ENCODE results near the gene CADPS2.

CADPS2 gene

DNA sequence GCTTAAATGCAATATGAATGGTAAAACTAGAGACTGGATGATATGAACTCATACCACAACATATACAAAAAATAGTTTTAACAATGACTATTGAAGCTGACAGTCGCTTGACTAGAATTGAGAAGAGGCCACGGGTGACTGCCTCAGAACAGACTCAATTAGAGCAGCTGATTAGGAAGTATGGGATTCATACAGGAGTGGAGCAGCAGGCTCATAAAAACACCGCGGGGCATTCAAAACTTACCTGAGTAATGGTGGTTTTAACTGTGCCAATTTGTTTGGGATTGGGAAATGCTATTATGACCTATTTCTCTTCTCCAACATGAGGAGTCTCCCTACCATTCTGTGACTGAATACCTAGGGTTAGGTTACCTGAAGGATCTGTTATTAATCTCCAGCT lies 2.1 kb downstream of the CADPS2 start:
- H3K4me3 ChIP-seq (ENCODE audit: low read depth, low read length): no peak overlapping the region
- TF ChIP-seq, protein P1, sequence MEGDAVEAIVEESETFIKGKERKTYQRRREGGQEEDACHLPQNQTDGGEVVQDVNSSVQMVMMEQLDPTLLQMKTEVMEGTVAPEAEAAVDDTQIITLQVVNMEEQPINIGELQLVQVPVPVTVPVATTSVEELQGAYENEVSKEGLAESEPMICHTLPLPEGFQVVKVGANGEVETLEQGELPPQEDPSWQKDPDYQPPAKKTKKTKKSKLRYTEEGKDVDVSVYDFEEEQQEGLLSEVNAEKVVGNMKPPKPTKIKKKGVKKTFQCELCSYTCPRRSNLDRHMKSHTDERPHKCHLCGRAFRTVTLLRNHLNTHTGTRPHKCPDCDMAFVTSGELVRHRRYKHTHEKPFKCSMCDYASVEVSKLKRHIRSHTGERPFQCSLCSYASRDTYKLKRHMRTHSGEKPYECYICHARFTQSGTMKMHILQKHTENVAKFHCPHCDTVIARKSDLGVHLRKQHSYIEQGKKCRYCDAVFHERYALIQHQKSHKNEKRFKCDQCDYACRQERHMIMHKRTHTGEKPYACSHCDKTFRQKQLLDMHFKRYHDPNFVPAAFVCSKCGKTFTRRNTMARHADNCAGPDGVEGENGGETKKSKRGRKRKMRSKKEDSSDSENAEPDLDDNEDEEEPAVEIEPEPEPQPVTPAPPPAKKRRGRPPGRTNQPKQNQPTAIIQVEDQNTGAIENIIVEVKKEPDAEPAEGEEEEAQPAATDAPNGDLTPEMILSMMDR (conservative IDR thresholded peaks at IDR 0.05; ENCODE audit: low read depth, low read length): no peak
- DNase-seq (ENCODE audit: low read depth): no peak

DNA sequence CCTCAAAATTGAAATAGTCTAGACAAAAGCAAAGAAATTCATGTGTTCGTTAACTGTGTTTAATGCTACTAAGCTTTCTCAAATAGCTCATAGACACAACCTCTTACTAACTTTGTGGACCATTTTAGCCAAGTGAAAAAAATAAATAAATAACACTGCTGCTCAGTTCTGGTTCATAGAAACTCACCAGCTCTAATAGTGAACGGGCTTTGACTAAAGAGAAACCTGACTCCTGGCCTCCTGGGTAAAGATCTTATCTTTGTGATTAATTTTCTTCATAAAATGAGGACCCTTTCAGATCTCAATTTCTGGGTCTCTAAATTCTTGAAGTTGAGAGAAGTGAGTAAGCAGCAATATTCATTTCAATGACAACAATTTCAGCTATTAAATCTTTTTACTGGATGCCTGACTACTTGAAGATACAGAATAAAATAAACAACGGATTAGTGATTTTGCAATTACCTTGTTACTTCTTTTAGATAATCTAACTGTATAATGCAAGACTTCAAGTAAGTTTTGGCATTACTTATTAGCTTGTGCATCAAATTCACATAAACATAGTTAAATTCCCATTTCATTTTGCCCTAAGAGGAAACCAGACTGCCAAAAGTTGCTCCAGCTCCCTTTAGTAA lies 3.1 kb downstream of the CADPS2 start:
- no peak overlapping the region for H3K4me3 ChIP-seq (ENCODE audit: low read depth, low read length)
- no peak for DNase-seq (ENCODE audit: low read depth)
- TF ChIP-seq, protein P1 (conservative IDR thresholded peaks at IDR 0.05; ENCODE audit: low read depth, low read length): no peak

DNA sequence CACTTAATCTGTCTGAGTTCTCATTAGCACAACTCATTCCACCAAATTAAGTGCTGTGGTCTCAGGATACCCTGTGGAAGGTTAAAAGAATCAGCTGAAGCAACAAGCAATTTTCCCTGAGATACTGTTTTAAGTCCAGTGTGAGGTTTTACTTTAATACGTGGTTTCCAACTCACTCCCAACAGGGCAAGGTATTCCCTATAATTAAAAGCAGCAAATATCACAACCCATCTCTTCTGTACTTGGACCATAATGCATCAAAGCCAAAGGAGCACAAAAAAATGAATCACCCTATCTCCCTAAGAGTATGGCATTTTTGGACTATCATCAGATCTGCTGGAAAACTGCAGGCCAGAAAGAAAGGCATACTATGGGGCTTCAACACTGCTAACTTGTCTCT lies 4.9 kb downstream of the CADPS2 start:
- TF ChIP-seq, protein P1 (conservative IDR thresholded peaks at IDR 0.05; ENCODE audit: low read depth, low read length): no peak
- no peak for DNase-seq (ENCODE audit: low read depth)
- H3K4me3 ChIP-seq (ENCODE audit: low read depth, low read length): no peak overlapping the region

DNA sequence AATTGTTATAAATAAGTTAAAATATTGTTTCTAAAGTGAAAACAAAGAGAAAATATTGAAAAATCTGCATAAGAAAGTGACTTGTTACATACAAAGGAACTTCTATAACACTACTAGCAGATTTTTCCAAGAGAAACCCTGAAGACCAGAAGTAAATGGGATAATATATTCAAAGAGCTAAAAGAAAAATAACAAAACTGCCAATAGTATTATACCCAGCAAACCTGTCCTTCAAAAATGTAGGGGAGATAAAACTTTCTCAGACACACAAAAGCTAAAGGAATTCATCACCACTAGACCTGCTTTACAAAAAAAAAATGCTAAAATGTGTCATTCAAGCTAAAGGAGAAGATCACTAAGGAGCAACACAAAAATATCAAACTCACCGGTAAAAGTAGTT lies 17.0 kb downstream of the CADPS2 start:
- DNase-seq (ENCODE audit: low read depth): no peak
- TF ChIP-seq, protein P1 (conservative IDR thresholded peaks at IDR 0.05; ENCODE audit: low read depth, low read length): no peak
- no peak overlapping the region for H3K4me3 ChIP-seq (ENCODE audit: low read depth, low read length)

DNA sequence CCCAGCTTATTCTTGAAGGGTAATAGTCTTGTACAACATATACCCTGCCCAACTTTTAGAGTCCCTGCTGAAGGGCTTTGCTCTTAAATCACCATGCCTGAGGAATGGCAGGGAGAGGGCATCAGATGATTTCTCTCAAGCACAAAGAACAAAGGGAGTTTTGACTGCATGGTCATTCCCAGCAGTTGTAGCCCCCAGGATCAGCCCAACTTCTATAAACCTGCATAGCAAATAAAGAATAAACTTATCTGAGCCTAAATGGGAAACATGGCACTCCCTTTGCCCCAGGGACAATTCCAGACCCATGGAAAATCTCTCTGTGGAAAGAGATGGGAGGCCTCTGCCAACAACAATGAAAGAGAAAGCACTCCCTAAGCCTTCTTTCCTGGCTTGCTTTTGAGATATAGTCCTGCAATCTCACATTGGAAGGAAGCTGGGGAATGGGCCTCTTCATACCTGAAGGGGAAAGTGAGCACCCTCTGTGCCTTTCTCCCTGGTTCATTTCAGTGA lies 18.7 kb downstream of the CADPS2 start:
- TF ChIP-seq, protein P1 (conservative IDR thresholded peaks at IDR 0.05; ENCODE audit: low read depth, low read length): no peak
- no peak for DNase-seq (ENCODE audit: low read depth)
- H3K4me3 ChIP-seq (ENCODE audit: low read depth, low read length): no peak overlapping the region

DNA sequence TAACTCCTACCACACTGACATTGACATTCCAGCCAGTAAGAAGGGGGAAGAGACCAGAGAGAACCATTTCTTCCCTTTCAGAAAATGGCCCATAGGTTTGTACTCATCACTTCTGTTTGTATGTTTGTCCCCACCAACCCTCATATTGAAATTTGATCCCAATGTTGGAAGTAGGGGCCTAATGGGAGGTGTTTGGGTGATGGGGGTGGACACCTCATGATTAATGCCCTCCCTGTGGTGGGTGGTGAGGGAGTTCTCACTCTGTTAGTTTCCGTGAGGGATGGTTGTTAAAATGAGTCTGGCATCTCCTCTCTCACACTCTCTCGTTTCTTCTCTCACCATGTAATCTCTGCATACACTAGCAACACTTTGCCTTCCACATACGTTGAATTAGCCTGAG lies 21.4 kb downstream of the CADPS2 start:
- TF ChIP-seq, protein P1 (conservative IDR thresholded peaks at IDR 0.05; ENCODE audit: low read depth, low read length): no peak
- no peak overlapping the region for H3K4me3 ChIP-seq (ENCODE audit: low read depth, low read length)
- DNase-seq (ENCODE audit: low read depth): no peak

DNA sequence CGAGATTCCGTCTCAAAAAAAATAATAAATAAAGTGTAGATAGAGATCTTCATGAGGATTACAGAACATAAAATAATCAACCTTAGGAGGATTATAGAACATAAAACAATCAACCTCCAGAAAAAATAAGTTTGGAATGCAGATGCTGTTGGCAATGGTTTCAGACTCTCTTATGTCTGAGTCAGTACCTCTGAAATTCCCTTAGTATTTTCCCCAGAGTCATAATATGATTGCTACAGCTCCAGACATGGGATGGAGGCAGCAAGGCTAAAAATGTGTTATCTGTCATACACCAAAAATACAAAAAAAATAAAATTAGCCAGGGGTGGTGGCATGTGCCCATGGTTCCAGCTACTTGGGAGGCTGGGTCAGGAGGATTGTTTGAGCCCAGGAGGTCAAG lies 22.2 kb downstream of the CADPS2 start:
- DNase-seq (ENCODE audit: low read depth): peak; percentile 30
- no peak overlapping the region for H3K4me3 ChIP-seq (ENCODE audit: low read depth, low read length)
- TF ChIP-seq, protein P1 (conservative IDR thresholded peaks at IDR 0.05; ENCODE audit: low read depth, low read length): no peak
